ENCODE results near the gene TMEM233. TPM values are rescaled to one million over a fixed set of nuclear protein-coding genes. Genes with fewer than 3 reads are reported as not detected.

The TMEM233 gene
- total and polyA plus RNA-seq, 2 of the 8 experiments (the other 6 are each of a cell fraction or from before 2014, with no cell fraction given) = 0.09 TPM

- H3K14ac ChIP-seq (ENCODE audit: insufficient read length) = no peak overlapping the region
- no peak overlapping the region for H3K4ac ChIP-seq (replicated peaks; ENCODE audit: insufficient read length, low read depth, low read length)
- no peaks in the 10 kb centered on the region for H3K79me1 ChIP-seq (ENCODE audit: low read depth, low read length)
- no peak overlapping the region for H2BK15ac ChIP-seq (ENCODE audit: low read length)
- no peaks in the 10 kb centered on the region for H3K27me3 ChIP-seq (replicated peaks in 1 of 4; ENCODE audit: control insufficient read depth in 3 of 4, extremely low read depth in 1 of 4, insufficient read depth in 3 of 4, low read length in 3 of 4)
- no peak overlapping the region for H4K8ac ChIP-seq (ENCODE audit: extremely low read depth, insufficient read depth, low read length)
- FAIRE-seq (no peak), DNase-seq (ENCODE audit: low read depth in 1 of 2, low spot score in 2 of 2) (no peak)
- H3K56ac ChIP-seq (replicated peaks; ENCODE audit: insufficient read length, low read depth, low read length) = no peak overlapping the region
- H2BK12ac ChIP-seq (ENCODE audit: low read depth, low read length) = no peak overlapping the region
- H3K27ac ChIP-seq (ENCODE audit: low read depth, low read length) = no peak overlapping the region
- H3K36me3 ChIP-seq (ENCODE audit: control insufficient read depth in 2 of 4, insufficient read depth in 4 of 4, low read length in 3 of 4) = no peaks in the 10 kb centered on the region
- H4K91ac ChIP-seq (replicated peaks; ENCODE audit: insufficient read length, low read length) = no peak overlapping the region
- ChIA-PET CTCF (ENCODE audit: partially characterized antibody) (interaction anchor here (0.7 to 4.4 kb wide), 6 partner anchors 10 to 727 kb away, joined by 4 to 19 read pairs (median 14); no protein-coding TSS in a partner anchor), POLR2A (ENCODE audit: partially characterized antibody) (interaction anchor here (1.2 kb wide), 1 partner anchor 50 kb away, joined by 3 read pairs; no protein-coding TSS in a partner anchor)
- no peaks in the 10 kb centered on the region for H3K23me2 ChIP-seq (ENCODE audit: low read depth, low read length)
- H2AFZ ChIP-seq (ENCODE audit: low read length) = no peak overlapping the region
- no peaks in the 10 kb centered on the region for H3K79me2 ChIP-seq (ENCODE audit: control insufficient read depth in 1 of 2, insufficient read depth in 2 of 2, low read length in 2 of 2)
- H3K4me3 ChIP-seq (ENCODE audit: extremely low read depth in 1 of 4, insufficient read depth in 2 of 4, low read depth in 3 of 4, low read length in 4 of 4) = no peak overlapping the region
- no peak overlapping the region for H3K4me2 ChIP-seq (ENCODE audit: insufficient read depth in 1 of 2, low read depth in 2 of 2, low read length in 2 of 2)
- no peak overlapping the region for H3K23ac ChIP-seq (ENCODE audit: insufficient read length)
- H3K4me1 ChIP-seq (replicated peaks in 1 of 4; ENCODE audit: control insufficient read depth in 3 of 4, insufficient read depth in 4 of 4, low read length in 3 of 4) = no peaks in the 10 kb centered on the region
- H2BK20ac ChIP-seq (ENCODE audit: low read length) = no peak overlapping the region
- H2BK5ac ChIP-seq (ENCODE audit: low read depth, low read length) = no peak overlapping the region
- no peak overlapping the region for H2AK5ac ChIP-seq (ENCODE audit: low read depth, low read length)
- TF ChIP-seq BCL11A (IDR thresholded peaks at IDR 0.05; ENCODE audit: low read depth in 2 of 2, low read length in 2 of 2) = no peak
- TF ChIP-seq CTBP2 (IDR thresholded peaks at IDR 0.05; ENCODE audit: borderline replicate concordance, insufficient read depth, insufficient read length, low read length) = no peak
- no peak for TF ChIP-seq SIRT6 (IDR thresholded peaks at IDR 0.05; ENCODE audit: low read length)
- TF ChIP-seq HDAC6 (IDR thresholded peaks at IDR 0.05; ENCODE audit: low read depth, low read length) = no peak
- TF ChIP-seq E2F6 (IDR thresholded peaks at IDR 0.05) = no peak
- no peak overlapping the region for H3K18ac ChIP-seq (ENCODE audit: extremely low read depth, low read length)
- H4K20me1 ChIP-seq (replicated peaks in 1 of 2; ENCODE audit: control insufficient read depth in 1 of 2, insufficient read depth in 2 of 2, low read length in 2 of 2) = no peaks in the 10 kb centered on the region
- H4K5ac ChIP-seq (ENCODE audit: insufficient read length, low read depth, low read length) = no peak overlapping the region
- WGBS, 2 experiments (ENCODE audit: extremely low coverage in 1 of 2, insufficient coverage in 1 of 2, insufficient read length in 1 of 2, insufficient replicate concordance in 2 of 2, low coverage in 1 of 2, low lambda C conversion rate in 2 of 2, missing lambda C conversion rate in 1 of 2) = 88% methylated on average over 3 of the region's 3 CpGs; no CpG with 5 or more reads in 1 of the 2 experiments
- no peaks in the 10 kb centered on the region for H3K9me3 ChIP-seq (ENCODE audit: insufficient read depth in 2 of 2, low read depth in 1 of 2, low read length in 1 of 2)
- H2BK120ac ChIP-seq (replicated peaks; ENCODE audit: low read depth, low read length) = no peak overlapping the region
- H3K9ac ChIP-seq (replicated peaks in 1 of 4; ENCODE audit: extremely low read depth in 1 of 4, low read depth in 3 of 4, low read length in 3 of 4) = no peak overlapping the region
Measured at GRCh38 chr12:119644930-119645329, 51.4 kb downstream of the TMEM233 start.
